ENCODE results near the gene MAN2B2. TPM values are rescaled to one million over a fixed set of nuclear protein-coding genes. Genes with fewer than 3 reads are reported as not detected.

MAN2B2 gene
- total RNA-seq, 4 donors from 2014 or later = 3.3 to 5.6 (median 4.5) TPM

GRCh38 chr4:6539009-6539764 is 35.8 kb upstream of the MAN2B2 start:
- no peak overlapping the region for H3K27ac ChIP-seq
- ATAC-seq (no peak), DNase-seq (no peak)
- H3K9me3 ChIP-seq = no peaks in the 10 kb centered on the region
- H3K36me3 ChIP-seq = no peaks in the 10 kb centered on the region
- no peaks in the 10 kb centered on the region for H3K4me1 ChIP-seq
- TF ChIP-seq CTCF (IDR thresholded peaks at IDR 0.05 in 4 of 5, conservative IDR thresholded peaks at IDR 0.05 in 1 of 5) (no peak), POLR2A (IDR thresholded peaks at IDR 0.05) (no peak)
- in situ Hi-C loops (cut with MboI; ENCODE audit: low sequenced_read_pairs in 4 of 4) = no loop called here
- intact Hi-C loops (cut with DNase I; ENCODE audit: low total_unique reads) = no loop called here
- H3K27me3 ChIP-seq = peaks cover 0 to 12% (median 7%) of the 10 kb centered on the region in 3 donors
- no peak overlapping the region for H3K4me3 ChIP-seq

- intact Hi-C loops (cut with DNase I; ENCODE audit: low total_unique reads) = no loop called here
Observed at GRCh38 chr4:6540879-6541278, 34.1 kb upstream of the MAN2B2 start.

GRCh38 chr4:6541789-6542188 is 33.2 kb upstream of the MAN2B2 start:
- Histone ChIP-seq H3K9me3 (no peaks in the 10 kb centered on the region), H3K27me3 (peaks cover 0 to 8% (median 6%) of the 10 kb centered on the region in 3 donors), H3K4me1 (no peaks in the 10 kb centered on the region), H3K36me3 (no peaks in the 10 kb centered on the region), H3K4me3 (no peak overlapping the region), H3K27ac (no peak overlapping the region)
- DNase-seq = no peak
- no peak for TF ChIP-seq CTCF (IDR thresholded peaks at IDR 0.05 in 4 of 5, conservative IDR thresholded peaks at IDR 0.05 in 1 of 5)
- no peak for TF ChIP-seq POLR2A (IDR thresholded peaks at IDR 0.05)
- intact Hi-C loops (cut with DNase I; ENCODE audit: low total_unique reads) (no loop called here), in situ Hi-C loops (cut with MboI; ENCODE audit: low sequenced_read_pairs in 4 of 4) (no loop called here)
- no peak for ATAC-seq

More at GRCh38 chr4:6540879-6541278, 34.1 kb upstream of the MAN2B2 start:
- H3K9me3 ChIP-seq = no peaks in the 10 kb centered on the region
- no peak overlapping the region for H3K4me3 ChIP-seq
- ATAC-seq (no peak), DNase-seq (no peak)
- TF ChIP-seq POLR2A (IDR thresholded peaks at IDR 0.05) = no peak
- TF ChIP-seq CTCF (IDR thresholded peaks at IDR 0.05 in 4 of 5, conservative IDR thresholded peaks at IDR 0.05 in 1 of 5) = no peak
- H3K27ac ChIP-seq = no peak overlapping the region
- H3K4me1 ChIP-seq = no peaks in the 10 kb centered on the region
- H3K36me3 ChIP-seq = no peaks in the 10 kb centered on the region
- in situ Hi-C loops (cut with MboI; ENCODE audit: low sequenced_read_pairs in 4 of 4) = no loop called here
- peaks cover 0 to 11% (median 9%) of the 10 kb centered on the region in 3 donors for H3K27me3 ChIP-seq

DNA sequence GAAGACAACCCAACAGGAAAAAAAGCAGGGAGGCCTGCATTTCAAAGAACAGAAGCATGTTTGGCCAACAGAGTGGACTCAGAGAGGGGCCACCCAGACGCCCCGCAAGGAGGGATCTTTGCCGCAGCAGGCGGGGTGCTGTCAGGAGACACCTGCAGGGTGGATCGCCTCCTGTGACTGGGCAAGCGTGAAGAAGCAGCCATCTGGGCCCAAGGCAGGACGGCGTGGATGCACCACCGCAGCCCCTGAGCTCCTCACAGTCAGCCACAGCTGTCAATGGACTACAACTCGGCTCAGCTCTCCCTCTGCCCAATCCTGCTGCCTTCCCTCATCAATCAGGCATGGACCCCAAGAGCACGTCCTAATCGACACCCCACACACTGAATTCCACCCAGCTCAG is 32.0 kb upstream of the MAN2B2 start:
- no peak overlapping the region for H3K27ac ChIP-seq
- in situ Hi-C loops (cut with MboI; ENCODE audit: low sequenced_read_pairs in 4 of 4) (no loop called here), intact Hi-C loops (cut with DNase I; ENCODE audit: low total_unique reads) (no loop called here)
- no peaks in the 10 kb centered on the region for H3K36me3 ChIP-seq
- TF ChIP-seq POLR2A (IDR thresholded peaks at IDR 0.05) = no peak
- TF ChIP-seq CTCF (IDR thresholded peaks at IDR 0.05 in 4 of 5, conservative IDR thresholded peaks at IDR 0.05 in 1 of 5) = no peak
- H3K4me3 ChIP-seq = no peak overlapping the region
- H3K9me3 ChIP-seq = no peaks in the 10 kb centered on the region
- H3K27me3 ChIP-seq = peaks cover 0 to 8% (median 6%) of the 10 kb centered on the region in 3 donors
- H3K4me1 ChIP-seq = no peaks in the 10 kb centered on the region
- DNase-seq (no peak), ATAC-seq (no peak)
